ENCODE measurements around the gene MRPL49. TPM values are rescaled to one million over a fixed set of nuclear protein-coding genes. Genes with fewer than 3 reads are reported as not detected.

Gene MRPL49
- total and polyA plus RNA-seq, 2 of the 13 experiments (the other 11 are each of a cell fraction or from before 2014, with no cell fraction given) = 39.2 to 53.3 TPM

GRCh38 chr11:65083834-65084597 is 38.1 kb upstream of the MRPL49 start, which contains the start of the genes CDCA5 and ZFPL1 (continued):
- TF ChIP-seq, protein P1, sequence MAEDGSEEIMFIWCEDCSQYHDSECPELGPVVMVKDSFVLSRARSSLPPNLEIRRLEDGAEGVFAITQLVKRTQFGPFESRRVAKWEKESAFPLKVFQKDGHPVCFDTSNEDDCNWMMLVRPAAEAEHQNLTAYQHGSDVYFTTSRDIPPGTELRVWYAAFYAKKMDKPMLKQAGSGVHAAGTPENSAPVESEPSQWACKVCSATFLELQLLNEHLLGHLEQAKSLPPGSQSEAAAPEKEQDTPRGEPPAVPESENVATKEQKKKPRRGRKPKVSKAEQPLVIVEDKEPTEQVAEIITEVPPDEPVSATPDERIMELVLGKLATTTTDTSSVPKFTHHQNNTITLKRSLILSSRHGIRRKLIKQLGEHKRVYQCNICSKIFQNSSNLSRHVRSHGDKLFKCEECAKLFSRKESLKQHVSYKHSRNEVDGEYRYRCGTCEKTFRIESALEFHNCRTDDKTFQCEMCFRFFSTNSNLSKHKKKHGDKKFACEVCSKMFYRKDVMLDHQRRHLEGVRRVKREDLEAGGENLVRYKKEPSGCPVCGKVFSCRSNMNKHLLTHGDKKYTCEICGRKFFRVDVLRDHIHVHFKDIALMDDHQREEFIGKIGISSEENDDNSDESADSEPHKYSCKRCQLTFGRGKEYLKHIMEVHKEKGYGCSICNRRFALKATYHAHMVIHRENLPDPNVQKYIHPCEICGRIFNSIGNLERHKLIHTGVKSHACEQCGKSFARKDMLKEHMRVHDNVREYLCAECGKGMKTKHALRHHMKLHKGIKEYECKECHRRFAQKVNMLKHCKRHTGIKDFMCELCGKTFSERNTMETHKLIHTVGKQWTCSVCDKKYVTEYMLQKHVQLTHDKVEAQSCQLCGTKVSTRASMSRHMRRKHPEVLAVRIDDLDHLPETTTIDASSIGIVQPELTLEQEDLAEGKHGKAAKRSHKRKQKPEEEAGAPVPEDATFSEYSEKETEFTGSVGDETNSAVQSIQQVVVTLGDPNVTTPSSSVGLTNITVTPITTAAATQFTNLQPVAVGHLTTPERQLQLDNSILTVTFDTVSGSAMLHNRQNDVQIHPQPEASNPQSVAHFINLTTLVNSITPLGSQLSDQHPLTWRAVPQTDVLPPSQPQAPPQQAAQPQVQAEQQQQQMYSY (CRISPR knock-in tag; IDR thresholded peaks at IDR 0.05) = 0 out of 2 replicates have a peak, but pooled peaks have one; percentile 5
- TF ChIP-seq TBL1XR1 (IDR thresholded peaks at IDR 0.05; ENCODE audit: borderline replicate concordance, low read length, partially characterized antibody) = no peak
- peak; percentile 99 for TF ChIP-seq PHF20 (CRISPR knock-in tag; IDR thresholded peaks at IDR 0.05)
- TF ChIP-seq, protein P2, sequence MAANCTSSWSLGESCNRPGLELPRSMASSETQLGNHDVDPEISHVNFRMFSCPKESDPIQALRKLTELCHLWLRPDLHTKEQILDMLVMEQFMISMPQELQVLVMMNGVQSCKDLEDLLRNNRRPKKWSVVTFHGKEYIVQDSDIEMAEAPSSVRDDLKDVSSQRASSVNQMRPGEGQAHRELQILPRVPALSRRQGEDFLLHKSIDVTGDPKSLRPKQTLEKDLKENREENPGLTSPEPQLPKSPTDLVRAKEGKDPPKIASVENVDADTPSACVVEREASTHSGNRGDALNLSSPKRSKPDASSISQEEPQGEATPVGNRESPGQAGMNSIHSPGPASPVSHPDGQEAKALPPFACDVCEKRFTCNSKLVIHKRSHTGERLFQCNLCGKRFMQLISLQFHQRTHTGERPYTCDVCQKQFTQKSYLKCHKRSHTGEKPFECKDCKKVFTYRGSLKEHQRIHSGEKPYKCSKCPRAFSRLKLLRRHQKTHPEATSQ (CRISPR knock-in tag; IDR thresholded peaks at IDR 0.05; ENCODE audit: borderline replicate concordance) = peak; percentile 89; the same call in 1 of the 2 replicates
- no peak for TF ChIP-seq MTA3 (CRISPR knock-in tag; IDR thresholded peaks at IDR 0.05)
- TF ChIP-seq TARDBP (CRISPR knock-in tag; IDR thresholded peaks at IDR 0.05) = peak; percentile 90
- TF ChIP-seq ELF1 (CRISPR knock-in tag; IDR thresholded peaks at IDR 0.05) = peak; percentile 100
- peak; percentile 58; the same call in 1 of the 2 replicates for TF ChIP-seq SMAD9 (CRISPR knock-in tag; IDR thresholded peaks at IDR 0.05)
- peak; percentile 77 for TF ChIP-seq SP2 (CRISPR knock-in tag; IDR thresholded peaks at IDR 0.05)
- TF ChIP-seq FOXO1 (CRISPR knock-in tag; IDR thresholded peaks at IDR 0.05) = peak; percentile 60; the same call in 1 of the 2 replicates
- TF ChIP-seq IKZF4 (CRISPR knock-in tag; IDR thresholded peaks at IDR 0.05; ENCODE audit: borderline replicate concordance, low read depth, not compliant biosample characterization) = peak; percentile 48
- TF ChIP-seq ZNF10 (CRISPR knock-in tag; IDR thresholded peaks at IDR 0.05; ENCODE audit: borderline replicate concordance, low read depth) = no peak
- TF ChIP-seq, protein P3, sequence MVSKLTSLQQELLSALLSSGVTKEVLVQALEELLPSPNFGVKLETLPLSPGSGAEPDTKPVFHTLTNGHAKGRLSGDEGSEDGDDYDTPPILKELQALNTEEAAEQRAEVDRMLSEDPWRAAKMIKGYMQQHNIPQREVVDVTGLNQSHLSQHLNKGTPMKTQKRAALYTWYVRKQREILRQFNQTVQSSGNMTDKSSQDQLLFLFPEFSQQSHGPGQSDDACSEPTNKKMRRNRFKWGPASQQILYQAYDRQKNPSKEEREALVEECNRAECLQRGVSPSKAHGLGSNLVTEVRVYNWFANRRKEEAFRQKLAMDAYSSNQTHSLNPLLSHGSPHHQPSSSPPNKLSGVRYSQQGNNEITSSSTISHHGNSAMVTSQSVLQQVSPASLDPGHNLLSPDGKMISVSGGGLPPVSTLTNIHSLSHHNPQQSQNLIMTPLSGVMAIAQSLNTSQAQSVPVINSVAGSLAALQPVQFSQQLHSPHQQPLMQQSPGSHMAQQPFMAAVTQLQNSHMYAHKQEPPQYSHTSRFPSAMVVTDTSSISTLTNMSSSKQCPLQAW (CRISPR knock-in tag; IDR thresholded peaks at IDR 0.05) = peak; percentile 86
- no peak for TF ChIP-seq ZNF629 (CRISPR knock-in tag; conservative IDR thresholded peaks at IDR 0.05)
- 0 out of 2 replicates have a peak, but pooled peaks have one; percentile 76 for TF ChIP-seq MTERF4 (CRISPR knock-in tag; IDR thresholded peaks at IDR 0.05)
- TF ChIP-seq AHR (CRISPR knock-in tag; IDR thresholded peaks at IDR 0.05) = peak; percentile 20; the same call in 1 of the 2 replicates
- no peak for TF ChIP-seq WIZ (CRISPR knock-in tag; IDR thresholded peaks at IDR 0.05)
- TF ChIP-seq ZNF335 (CRISPR knock-in tag; IDR thresholded peaks at IDR 0.05) = peak; percentile 44; the same call in 1 of the 2 replicates
- TF ChIP-seq KLF12 (CRISPR knock-in tag; IDR thresholded peaks at IDR 0.05; ENCODE audit: borderline replicate concordance) = peak; percentile 76; the same call in 1 of the 2 replicates
- peak; percentile 92 for TF ChIP-seq RBFOX2 (IDR thresholded peaks at IDR 0.05; ENCODE audit: low read depth, low read length)
- peak; percentile 88; the same call in 1 of the 2 replicates for TF ChIP-seq TMF1 (CRISPR knock-in tag; IDR thresholded peaks at IDR 0.05; ENCODE audit: low read depth)
- TF ChIP-seq GZF1 (CRISPR knock-in tag; IDR thresholded peaks at IDR 0.05) = no peak

All from HepG2 (cell line).